GM12878 (cell line): ENCODE measurements around the gene SNRNP200. TPM values are rescaled to one million over a fixed set of nuclear protein-coding genes. Genes with fewer than 3 reads are reported as not detected.
A peak's percentile ranks its signal among the peaks of the same experiment; 100 is the strongest.

Source experiments
- ATAC-seq: fragments of 200-7000 bp; cut with Tn5 transposase; 3 replicates; pipeline ENCODE4 v1.9.1; 2020; ENCODE audit warnings: mild to moderate bottlenecking, moderate library complexity
- BruUV-seq: library from RNA; stranded (reverse); fragments of 400-500 nt; replicated peaks from 2 replicates; lab custom pipeline; 2021; lab: Mats Ljungman, UMichigan
- CTCF ChIA-PET: fragments of 300-600 bp; sonication (Branson Sonifier 250); formaldehyde crosslinking; extraction: SDS; loops from one replicate; lab custom pipeline; 2021; ENCODE audit warnings: inconsistent platforms; lab: Yijun Ruan, JAX
- POLR2A ChIA-PET: fragments of 350-600 bp; formaldehyde crosslinking; extraction: SDS; loops from one replicate; lab custom pipeline; 2021; ENCODE audit warnings: inconsistent platforms; lab: Charles Lee
- RAD21 ChIA-PET: fragments of 300-600 bp; sonication (Branson Sonifier 250); formaldehyde crosslinking; loops from one replicate; lab custom pipeline; 2023; ENCODE audit warnings: antibody characterized with exemption; ENCODE audit not compliant: unreplicated experiment; lab: Charles Lee
- SMC1A ChIA-PET: fragments of 300-600 bp; sonication (Branson Sonifier 250); formaldehyde crosslinking; loops from one replicate; lab custom pipeline; 2023; ENCODE audit not compliant: unreplicated experiment, uncharacterized antibody; lab: Charles Lee
- DNase-seq: peaks from one replicate; pipeline ENCODE4 v3.0.0-alpha.2; 2011; ENCODE audit warnings: low read depth, low spot score
- FAIRE-seq: peaks from 3 replicates; lab custom pipeline; 2011; peaks lifted over from hg19 to GRCh38; lab: Jason Lieb, UNC
- H2AFZ ChIP-seq: 2 replicates; pipeline ENCODE4 v1.6.0; 2011; ENCODE audit warnings: low read depth, low read length, control low read depth; ENCODE audit not compliant: control insufficient read depth
- H3K27ac ChIP-seq: 2 replicates; pipeline ENCODE4 v1.5.1; 2011; ENCODE audit warnings: control low read depth; ENCODE audit not compliant: control insufficient read depth, insufficient read depth
- H3K27me3 ChIP-seq, 2 experiments: replicated peaks in 1 of 2; 2 replicates each; pipeline versions ENCODE4 v1.6.0 to v1.6.1; 2011; ENCODE audit warnings: low read length in 1 of 2; ENCODE audit not compliant: control insufficient read depth in 2 of 2, insufficient read depth in 2 of 2
- H3K36me3 ChIP-seq, 2 experiments: 2 replicates each; pipeline ENCODE4 v1.5.1; 2011; ENCODE audit warnings: low read length in 1 of 2; ENCODE audit not compliant: control insufficient read depth in 2 of 2, insufficient read depth in 2 of 2
- H3K4me1 ChIP-seq: 2 replicates; pipeline ENCODE4 v1.6.1; 2011; ENCODE audit warnings: mild to moderate bottlenecking, low read length, moderate library complexity, mixed read lengths; ENCODE audit not compliant: control insufficient read depth, insufficient read depth
- H3K4me2 ChIP-seq: 2 replicates; pipeline ENCODE4 v1.6.0; 2011; ENCODE audit warnings: control low read depth; ENCODE audit not compliant: control insufficient read depth, insufficient read depth
- H3K4me3 ChIP-seq: fragments of 200-600 bp; sonication (generic); 2 replicates; pipeline ENCODE4 v1.5.1; 2016
- H3K79me2 ChIP-seq: 2 replicates; pipeline ENCODE4 v1.6.0; 2011; ENCODE audit warnings: low read length; ENCODE audit not compliant: control insufficient read depth, insufficient read depth
- H3K9ac ChIP-seq: 2 replicates; pipeline ENCODE4 v1.8.0; 2011; ENCODE audit warnings: low read length, control low read depth, mixed read lengths; ENCODE audit not compliant: control insufficient read depth, insufficient read depth
- H3K9me3 ChIP-seq: replicated peaks from 3 replicates; pipeline ENCODE4 v1.5.1; 2011; ENCODE audit warnings: mild to moderate bottlenecking, low read length; ENCODE audit not compliant: control insufficient read depth, insufficient read depth
- H4K20me1 ChIP-seq: 2 replicates; pipeline ENCODE4 v1.6.0; 2011; ENCODE audit not compliant: control insufficient read depth, insufficient read depth
- BCLAF1 ChIP-seq: fragments of 450-650 bp; IDR thresholded peaks from 2 replicates; pipeline ENCODE4 v1.6.1; 2017; ENCODE audit warnings: antibody characterized with exemption, mild to moderate bottlenecking, moderate library complexity
- CREB1 ChIP-seq: IDR thresholded peaks from 2 replicates; pipeline ENCODE4 v1.6.1; 2012; ENCODE audit warnings: low read depth, mild to moderate bottlenecking, inconsistent platforms
- CTCF ChIP-seq, 3 experiments: IDR thresholded peaks in 2 of 3; conservative IDR thresholded peaks in 1 of 3; 2 replicates each; pipeline ENCODE4 v1.5.1; 2011; ENCODE audit warnings: low read depth in 3 of 3, low read length in 3 of 3, mild to moderate bottlenecking in 3 of 3, control low read depth in 2 of 3, moderate library complexity in 2 of 3, inconsistent platforms in 1 of 3, mixed read lengths in 1 of 3; ENCODE audit not compliant: control insufficient read depth in 2 of 3, insufficient read depth in 1 of 3; ENCODE audit errors: extremely low read depth in 1 of 3
- HDAC2 ChIP-seq: fragments of 200-600 bp; sonication (generic); IDR thresholded peaks from 2 replicates; pipeline ENCODE4 v1.6.1; 2017
- MEF2B ChIP-seq: fragments of 450-650 bp; IDR thresholded peaks from 2 replicates; pipeline ENCODE4 v1.6.1; 2018; ENCODE audit warnings: mild to moderate bottlenecking, moderate library complexity; ENCODE audit not compliant: partially characterized antibody, poor library complexity, severe bottlenecking
- MXI1 ChIP-seq: fragments of 150-350 bp; IDR thresholded peaks from 2 replicates; pipeline ENCODE4 v1.6.1; 2011; ENCODE audit warnings: low read depth, mild to moderate bottlenecking, inconsistent platforms, low read length, improper control_type of control experiment
- NKRF ChIP-seq: fragments of 450-650 bp; conservative IDR thresholded peaks from 2 replicates; pipeline ENCODE4 v1.6.1; 2017; ENCODE audit warnings: mild to moderate bottlenecking, moderate library complexity
- PML ChIP-seq: IDR thresholded peaks from 2 replicates; pipeline ENCODE4 v1.6.1; 2012; ENCODE audit warnings: low read length, inconsistent platforms
- SKIL ChIP-seq: fragments of 450-650 bp; IDR thresholded peaks from 2 replicates; pipeline ENCODE4 v1.6.1; 2017; ENCODE audit warnings: mild to moderate bottlenecking, low read depth, inconsistent platforms; ENCODE audit not compliant: poor library complexity, severe bottlenecking
- SMAD1 ChIP-seq: fragments of 450-650 bp; IDR thresholded peaks from 2 replicates; pipeline ENCODE4 v1.6.1; 2018; ENCODE audit warnings: mild to moderate bottlenecking, low read depth; ENCODE audit not compliant: partially characterized antibody
- SMC3 ChIP-seq: IDR thresholded peaks from 2 replicates; pipeline ENCODE4 v1.6.1; 2011; ENCODE audit warnings: low read length, improper control_type of control experiment, borderline replicate concordance
- TARDBP ChIP-seq: IDR thresholded peaks from 2 replicates; pipeline ENCODE4 v1.6.1; 2016; ENCODE audit warnings: borderline replicate concordance
- TCF12 ChIP-seq: IDR thresholded peaks from 2 replicates; pipeline ENCODE4 v1.6.1; 2011; ENCODE audit warnings: low read depth, mild to moderate bottlenecking, low read length
- YBX1 ChIP-seq: fragments of 450-650 bp; IDR thresholded peaks from 2 replicates; pipeline ENCODE4 v1.6.1; 2016; ENCODE audit warnings: antibody characterized with exemption
- YY1 ChIP-seq: IDR thresholded peaks from 2 replicates; pipeline ENCODE4 v1.6.1; 2011; ENCODE audit warnings: low read depth, mild to moderate bottlenecking, low read length
- WGBS: methylation state at CpG from one replicate; pipeline ENCODE4 v1.1.6; 2016; ENCODE audit warnings: low lambda C conversion rate; ENCODE audit not compliant: insufficient replicate concordance, insufficient coverage; ENCODE audit errors: missing lambda C conversion rate; 5-methylcytosine and 5-hydroxymethylcytosine counted together
- in situ Hi-C: fragments of 300-500 bp; cut with MboI; formaldehyde crosslinking; loops from 9 replicates; pipeline ENCODE4 v1.14.3; 2018; ENCODE audit warnings: mixed read lengths
- intact Hi-C: fragments of 100-400 bp; cut with micrococcal nuclease; formaldehyde crosslinking; loops from one replicate; pipeline ENCODE4 v1.14.2; 2022; ENCODE audit not compliant: unreplicated experiment
- polyA plus RNA-seq, 11 experiments: library from polyadenylated mRNA; depleted of rRNA in 4 of 11; unstranded in 6 of 11; stranded (reverse) in 5 of 11; fragments of >200 nt; fragmentation: Nextera tagmentation in 4 of 11; fragmentation: Illumina TruSeq in 1 of 11; extraction: Ambion mirVana in 4 of 11; extraction: Trizol in 1 of 11; gene quantifications; 1 replicate in 1 of 11; 2 replicates in 10 of 11; pipeline versions ENCODE4 v1.2.1 to v1.2.3, GENCODE V29; 2011 to 2016; ENCODE audit warnings: inconsistent platforms in 2 of 11, missing spikeins in 2 of 11, low read depth in 1 of 11
- total RNA-seq, 4 experiments: library from RNA; depleted of rRNA in 3 of 4; stranded (reverse); fragments of >200 nt in 3 of 4; fragmentation: Illumina TruSeq in 1 of 4; extraction: Trizol in 1 of 4; gene quantifications; 2 replicates each; pipeline versions ENCODE4 v1.2.1 to v1.2.3, GENCODE V29; 2013 to 2021

Gene SNRNP200
- total and polyA plus RNA-seq, 10 of the 15 experiments (the other 5 are each of a cell fraction or from before 2014, with no cell fraction given), result 59.2 to 176 (median 106) TPM

GRCh38 chr2:96241227-96241626 lies 64.1 kb downstream of the SNRNP200 start:
- H4K20me1 ChIP-seq, result no peaks in the 10 kb centered on the region
- H3K9me3 ChIP-seq, result no peaks in the 10 kb centered on the region
- no peak overlapping the region for H3K9ac ChIP-seq
- 79% methylated on average over 2 of the region's 2 CpGs for WGBS
- FAIRE-seq, result peak; percentile 35
- ChIA-PET POLR2A (interaction anchor here (1.1 to 2.7 kb wide), 5 partner anchors 7 to 37 kb away, joined by 5 to 14 read pairs (median 7); no protein-coding TSS in a partner anchor), SMC1A (interaction anchor here (0.8 to 4.4 kb wide), 12 partner anchors 8 to 95 kb away, joined by 3 to 26 read pairs (median 4); partner anchors contain the start of gene NCAPH), CTCF (interaction anchor here (0.8 to 3.1 kb wide), 15 partner anchors 7 to 249 kb away, joined by 3 to 18 read pairs (median 4); partner anchors contain the start of genes ASTL and STARD7), RAD21 (interaction anchor here (1.1 to 3.5 kb wide), 6 partner anchors 8 to 65 kb away, joined by 3 to 13 read pairs (median 4); partner anchors contain the start of gene STARD7)
- no peak overlapping the region for H2AFZ ChIP-seq
- no TSS peak for BruUV-seq
- H3K36me3 ChIP-seq, result no peaks in the 10 kb centered on the region; a peak in 1 of 4 replicates
- ATAC-seq, result no peak; the same call in 2 of the 3 replicates
- in situ Hi-C loops, result no loop called here
- peak overlapping the region; percentile 89; the same call in 1 of the 2 replicates for H3K27ac ChIP-seq
- intact Hi-C loops, result no loop called here
- H3K4me2 ChIP-seq, result peak overlapping the region; percentile 90; the same call in 1 of the 2 replicates
- no peaks in the 10 kb centered on the region for H3K79me2 ChIP-seq
- DNase-seq, result no peak
- H3K4me1 ChIP-seq, result peaks cover 32% of the 10 kb centered on the region
- H3K27me3 ChIP-seq, result no peaks in the 10 kb centered on the region
- H3K4me3 ChIP-seq, result no peak overlapping the region
- no peak for TF ChIP-seq MEF2B
- TF ChIP-seq SKIL, result no peak
- no peak for TF ChIP-seq SMAD1
- no peak for TF ChIP-seq TARDBP
- 0 out of 2 replicates have a peak, but pooled peaks have one; percentile 12 for TF ChIP-seq SMC3
- peak; percentile 3 to 6 (median 5); a peak in 1 of 6 replicates for TF ChIP-seq CTCF (IDR thresholded peaks at IDR 0.05 in 2 of 3, conservative IDR thresholded peaks at IDR 0.05 in 1 of 3; ENCODE audit: control insufficient read depth in 2 of 3, extremely low read depth in 1 of 3, insufficient read depth in 1 of 3, low read depth in 3 of 3, low read length in 3 of 3)
- no peak for TF ChIP-seq NKRF
- no peak for TF ChIP-seq TCF12
- no peak for TF ChIP-seq BCLAF1
- no peak for TF ChIP-seq HDAC2
- no peak for TF ChIP-seq PML
- TF ChIP-seq YBX1, result no peak
- TF ChIP-seq YY1, result no peak
- no peak for TF ChIP-seq MXI1
- no peak for TF ChIP-seq CREB1
